NCI-H345 (cell line): Measurements from ENCODE around the gene MTCL3.
"Not testable (repeated sequence)": the region's sequence is repeated elsewhere in the genome, so short reads cannot be mapped to it uniquely, and the experiment has no call there.

ENCODE experiments used
- DNase-seq: peaks from one replicate; lab custom pipeline; 2025; lab: John Stamatoyannopoulos, UW

MTCL3 gene

GRCh38 chr6:127466416-127466815 lies 52.7 kb downstream of the MTCL3 start:
- no peak for DNase-seq

- peak; percentile 32 for DNase-seq
Measured at GRCh38 chr6:127464881-127465459, 54.2 kb downstream of the MTCL3 start.

- DNase-seq, result no peak
Measured at GRCh38 chr6:127464161-127464880, 54.8 kb downstream of the MTCL3 start.

GRCh38 chr6:127463056-127463455 lies 56.1 kb downstream of the MTCL3 start:
- DNase-seq, result no peak

GRCh38 chr6:127462376-127462775 lies 56.8 kb downstream of the MTCL3 start:
- no peak for DNase-seq

GRCh38 chr6:127460465-127460864 lies 58.7 kb downstream of the MTCL3 start:
- DNase-seq, result no peak

GRCh38 chr6:127459231-127459641 lies 59.9 kb downstream of the MTCL3 start, which contains the start of gene KIAA0408:
Gene KIAA0408, minus strand, starts transcription at chr6:127459389. Its CDS starts 5,408 bp downstream, at chr6:127453981.
- DNase-seq, result no peak

GRCh38 chr6:127458817-127459216 lies 60.3 kb downstream of the MTCL3 start:
- DNase-seq, result no peak

GRCh38 chr6:127458222-127458621 lies 60.9 kb downstream of the MTCL3 start:
- DNase-seq, result no peak

GRCh38 chr6:127457456-127458064 lies 61.6 kb downstream of the MTCL3 start:
- no peak for DNase-seq

GRCh38 chr6:127456465-127456864 lies 62.7 kb downstream of the MTCL3 start:
- no peak for DNase-seq

GRCh38 chr6:127453845-127454619 lies 65.1 kb downstream of the MTCL3 start:
- no peak for DNase-seq

- DNase-seq, result no peak
Measured at GRCh38 chr6:127452803-127453202, 66.3 kb downstream of the MTCL3 start.

- DNase-seq, result no peak
Measured at GRCh38 chr6:127451388-127451787, 67.7 kb downstream of the MTCL3 start.

- DNase-seq, result no peak
Measured at GRCh38 chr6:127447780-127448179, 71.4 kb downstream of the MTCL3 start.

- no peak for DNase-seq
Measured at GRCh38 chr6:127446356-127446755, 72.8 kb downstream of the MTCL3 start.

GRCh38 chr6:127441881-127442280 lies 77.3 kb downstream of the MTCL3 start:
- no peak for DNase-seq

- no peak for DNase-seq
Measured at GRCh38 chr6:127439718-127440117, 79.4 kb downstream of the MTCL3 start.

- DNase-seq, result no peak
Measured at GRCh38 chr6:127436578-127437110, 82.5 kb downstream of the MTCL3 start.

GRCh38 chr6:127435626-127436220 lies 83.4 kb downstream of the MTCL3 start:
- no peak for DNase-seq

GRCh38 chr6:127434651-127435050 lies 84.5 kb downstream of the MTCL3 start:
- no peak for DNase-seq

GRCh38 chr6:127428562-127428961 lies 90.6 kb downstream of the MTCL3 start:
- DNase-seq, result not testable (repeated sequence)
